GM12872 (cell line): ENCODE data around the gene LONRF2.

Experiments
- CTCF ChIP-seq: IDR thresholded peaks from 3 replicates; pipeline ENCODE4 v1.5.1; 2011; ENCODE audit warnings: low read depth, mild to moderate bottlenecking, low read length, moderate library complexity; ENCODE audit not compliant: insufficient read depth

Gene LONRF2

GRCh38 chr2:100285691-100286090 lies 36.6 kb downstream of the LONRF2 start:
- TF ChIP-seq CTCF = no peak

DNA sequence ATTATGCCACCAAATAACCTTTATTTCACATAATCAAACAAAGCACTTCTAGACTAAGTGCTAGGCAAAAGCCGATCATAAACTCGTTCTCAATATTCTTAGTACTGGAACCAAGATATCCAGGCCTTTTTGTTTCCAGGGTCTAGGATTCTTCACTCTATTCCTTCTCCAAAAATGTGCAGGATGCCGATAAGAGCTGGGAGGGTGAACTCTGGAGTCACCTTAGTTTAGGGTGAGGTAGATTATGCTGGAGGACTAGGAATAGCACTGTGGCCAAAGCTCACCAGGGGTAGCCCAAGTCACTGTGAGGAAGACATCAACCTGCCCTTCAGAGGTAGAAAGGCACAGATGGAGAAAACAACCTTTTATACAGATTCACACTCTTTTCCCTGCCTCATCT lies 37.3 kb downstream of the LONRF2 start:
- TF ChIP-seq CTCF = no peak

- no peak for TF ChIP-seq CTCF
Observed at GRCh38 chr2:100283724-100284501, 38.4 kb downstream of the LONRF2 start.

GRCh38 chr2:100281521-100282438 lies 40.5 kb downstream of the LONRF2 start:
- TF ChIP-seq CTCF = no peak

DNA sequence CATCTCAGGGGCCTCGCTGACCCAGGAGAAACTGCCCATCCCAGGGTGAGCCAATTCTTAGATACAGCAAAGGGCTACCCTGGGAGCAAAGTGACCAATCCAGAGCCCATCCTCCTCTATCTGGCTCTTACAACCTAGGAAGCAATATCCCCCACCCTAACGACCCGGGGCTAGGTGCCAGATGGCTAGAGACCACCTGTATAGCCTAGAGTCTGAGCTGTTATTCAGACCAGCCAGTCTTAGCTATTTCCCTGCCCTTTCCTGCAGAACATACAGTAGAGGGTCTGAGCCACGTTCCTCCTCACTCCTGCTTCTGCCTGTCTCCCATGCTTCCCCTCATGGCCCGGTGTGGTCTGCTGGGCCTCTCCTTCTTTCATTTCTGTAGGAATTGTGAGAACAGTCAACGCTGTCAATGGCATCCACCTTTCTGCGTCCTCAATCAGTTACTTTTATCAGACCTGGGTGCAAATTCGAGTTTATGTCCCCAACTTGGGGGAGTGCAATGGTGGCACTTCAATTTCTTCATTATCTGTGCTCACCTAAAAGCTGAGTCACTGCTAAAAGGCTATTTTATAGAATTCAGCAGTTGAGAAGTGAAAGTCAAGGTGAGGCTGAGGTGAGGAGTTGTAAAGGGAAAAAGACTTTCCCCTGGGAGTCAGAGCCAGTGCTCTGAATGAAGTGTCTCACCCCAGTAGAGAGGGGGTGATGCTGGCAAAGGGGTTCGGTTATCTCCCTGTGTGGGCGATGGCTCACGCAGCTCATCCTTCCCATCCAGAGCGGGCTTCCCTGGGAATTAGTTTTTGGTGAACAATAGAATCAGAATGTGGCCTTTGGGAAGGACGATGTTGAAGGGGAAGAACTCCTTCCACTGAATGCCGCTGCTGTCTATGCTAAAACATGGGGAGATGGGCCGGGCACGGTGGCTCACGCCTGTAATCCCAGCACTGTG lies 42.4 kb downstream of the LONRF2 start:
- no peak for TF ChIP-seq CTCF

- TF ChIP-seq CTCF = no peak
Observed at GRCh38 chr2:100278986-100279385, 43.3 kb downstream of the LONRF2 start.
